DMS79 (cell line): ENCODE data around the gene ACTN2.
"Not testable (repeated sequence)": the region's sequence is repeated elsewhere in the genome, so short reads cannot be mapped to it uniquely, and the experiment has no call there.

Experiments
- DNase-seq: peaks from one replicate; lab custom pipeline; 2025; lab: John Stamatoyannopoulos, UW

Gene ACTN2

DNA sequence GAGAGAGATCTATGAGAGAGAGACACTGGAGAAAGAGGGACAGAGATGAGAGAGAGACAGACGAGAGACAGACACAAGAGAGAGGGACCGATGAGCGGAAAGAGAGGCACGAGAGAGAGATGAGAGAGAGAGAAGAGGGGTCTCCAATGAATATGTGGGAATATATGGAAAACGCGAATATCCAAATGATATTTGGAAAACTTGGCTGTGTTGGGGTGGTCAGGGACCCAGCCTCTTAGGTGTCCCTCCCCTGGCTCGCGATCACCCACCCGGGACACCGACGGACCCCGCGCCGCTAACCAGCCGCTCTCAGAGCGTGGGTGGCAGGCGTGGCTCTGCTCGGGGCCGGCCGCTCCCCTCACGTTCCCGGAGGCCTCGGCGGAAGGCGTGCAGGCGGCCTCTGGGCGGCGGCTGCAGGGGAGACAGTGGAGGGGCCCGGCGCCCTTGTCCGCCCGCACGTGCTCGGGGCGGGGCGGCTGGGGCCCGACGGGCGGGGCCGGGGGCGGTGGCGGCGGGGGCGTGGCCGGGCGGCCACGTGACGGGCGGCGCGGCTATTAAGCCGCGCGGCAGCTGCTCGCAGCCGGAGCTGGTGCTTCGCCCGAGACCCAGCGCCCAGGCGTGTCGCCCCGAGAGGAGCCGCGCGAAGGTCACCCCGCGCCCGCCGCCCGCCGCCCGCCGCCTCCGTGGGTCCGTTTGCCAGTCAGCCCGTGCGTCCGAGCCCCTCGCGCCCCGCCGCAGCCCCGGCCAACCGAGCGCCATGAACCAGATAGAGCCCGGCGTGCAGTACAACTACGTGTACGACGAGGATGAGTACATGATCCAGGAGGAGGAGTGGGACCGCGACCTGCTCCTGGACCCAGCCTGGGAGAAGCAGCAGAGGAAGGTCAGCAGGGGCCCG, at the start of gene ACTN2:
Gene ACTN2, plus strand, starts transcription at position 583 of the 898 bp plus-strand sequence. Its CDS starts 175 bp downstream, at position 758.
- no peak for DNase-seq

DNA sequence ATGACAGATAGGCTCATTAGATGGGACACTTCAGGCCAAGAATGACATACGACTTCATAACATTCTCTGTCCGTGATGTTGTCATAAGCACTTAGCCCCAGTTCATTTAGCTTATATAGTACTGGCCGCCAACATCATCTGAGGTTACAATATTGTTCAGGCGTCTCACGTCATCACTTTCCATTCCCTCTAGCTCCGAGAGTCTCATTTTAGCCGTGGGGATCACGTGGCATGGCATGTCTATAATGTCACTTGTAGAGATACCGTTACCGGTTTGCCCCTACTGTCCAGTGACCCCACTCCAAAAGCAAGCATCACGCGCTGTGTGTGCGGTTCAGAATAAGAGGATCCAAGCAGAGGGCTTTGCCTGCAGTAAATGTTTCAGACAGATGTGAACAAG, 47.4 kb upstream of the ACTN2 start:
- DNase-seq = no peak

- no peak for DNase-seq
These were observed 46.6 kb upstream of the ACTN2 start for GRCh38 chr1:236639686-236640085.

- DNase-seq = no peak
These were observed 43.5 kb upstream of the ACTN2 start for GRCh38 chr1:236642763-236643162.

- DNase-seq = no peak
These were observed 41.2 kb upstream of the ACTN2 start for GRCh38 chr1:236645016-236645680.

GRCh38 chr1:236654511-236654910, 31.8 kb upstream of the ACTN2 start:
- no peak for DNase-seq

GRCh38 chr1:236654957-236655356, 31.3 kb upstream of the ACTN2 start:
- no peak for DNase-seq

DNA sequence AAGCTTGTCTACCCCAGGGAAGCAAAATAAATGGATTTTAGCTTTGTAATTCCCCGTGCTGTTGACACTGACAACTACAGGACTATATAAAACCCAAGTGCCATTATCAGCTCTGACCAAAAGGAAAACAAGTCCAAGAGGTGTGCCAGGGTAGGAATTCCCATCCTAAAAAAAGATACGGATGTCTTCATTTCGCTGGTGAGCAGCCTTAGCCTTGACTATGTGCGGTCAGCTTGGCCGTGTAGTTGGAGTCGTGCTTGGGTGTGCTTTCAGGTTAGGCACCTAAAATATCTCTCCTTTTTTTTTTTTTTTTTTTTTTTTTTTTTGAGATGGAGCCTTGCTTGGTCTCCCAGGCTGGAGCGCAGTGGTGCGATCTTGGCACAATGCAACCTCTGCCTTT, 28.9 kb upstream of the ACTN2 start:
- DNase-seq = no peak

GRCh38 chr1:236659792-236660587, 26.3 kb upstream of the ACTN2 start:
- no peak for DNase-seq

- DNase-seq = no peak
These were observed 22.4 kb upstream of the ACTN2 start for GRCh38 chr1:236663934-236664333.

GRCh38 chr1:236668909-236669308, 17.4 kb upstream of the ACTN2 start:
- not testable (repeated sequence) for DNase-seq

DNA sequence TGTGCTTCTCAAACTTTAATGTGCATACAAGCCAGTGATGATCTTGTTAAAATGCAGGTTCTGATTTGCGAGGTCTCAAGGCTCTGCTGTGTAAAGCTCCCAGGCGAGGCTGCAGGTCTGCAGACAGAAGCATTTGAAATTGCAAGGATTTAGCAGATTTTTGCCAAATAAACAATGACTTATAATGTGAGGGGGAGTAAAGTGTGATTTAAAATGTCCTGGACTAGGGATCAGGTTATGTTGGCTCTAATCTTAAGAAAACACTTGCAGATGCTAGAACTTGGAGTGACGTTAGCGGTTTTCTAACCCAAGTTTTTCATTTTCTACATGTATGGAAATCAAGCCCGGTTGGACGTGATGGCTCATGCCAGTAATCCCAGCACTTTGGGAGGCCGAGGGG, 16.2 kb upstream of the ACTN2 start:
- no peak for DNase-seq

GRCh38 chr1:236673289-236673919, 12.9 kb upstream of the ACTN2 start:
- DNase-seq = no peak

GRCh38 chr1:236677641-236678235, 8.6 kb upstream of the ACTN2 start:
- no peak for DNase-seq

DNA sequence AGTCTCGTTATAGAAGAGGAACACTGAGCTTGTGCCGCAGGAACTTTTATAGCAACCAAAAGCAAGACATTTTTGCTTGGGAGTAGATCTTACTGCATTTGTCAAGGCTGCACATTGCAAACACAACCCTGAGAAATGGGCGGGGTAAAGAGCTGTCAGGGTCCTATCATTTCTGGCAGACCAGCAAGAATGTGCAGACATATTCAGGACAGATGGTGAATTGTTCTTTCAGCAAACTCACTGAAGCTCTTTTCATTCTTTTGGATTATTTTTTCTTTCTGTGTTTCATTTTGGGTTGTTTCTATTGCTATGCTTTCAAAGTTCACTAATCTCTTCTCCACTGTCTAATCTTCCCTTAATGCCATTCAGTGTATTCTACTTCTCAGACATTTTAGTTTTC, 5.1 kb upstream of the ACTN2 start:
- no peak for DNase-seq

DNA sequence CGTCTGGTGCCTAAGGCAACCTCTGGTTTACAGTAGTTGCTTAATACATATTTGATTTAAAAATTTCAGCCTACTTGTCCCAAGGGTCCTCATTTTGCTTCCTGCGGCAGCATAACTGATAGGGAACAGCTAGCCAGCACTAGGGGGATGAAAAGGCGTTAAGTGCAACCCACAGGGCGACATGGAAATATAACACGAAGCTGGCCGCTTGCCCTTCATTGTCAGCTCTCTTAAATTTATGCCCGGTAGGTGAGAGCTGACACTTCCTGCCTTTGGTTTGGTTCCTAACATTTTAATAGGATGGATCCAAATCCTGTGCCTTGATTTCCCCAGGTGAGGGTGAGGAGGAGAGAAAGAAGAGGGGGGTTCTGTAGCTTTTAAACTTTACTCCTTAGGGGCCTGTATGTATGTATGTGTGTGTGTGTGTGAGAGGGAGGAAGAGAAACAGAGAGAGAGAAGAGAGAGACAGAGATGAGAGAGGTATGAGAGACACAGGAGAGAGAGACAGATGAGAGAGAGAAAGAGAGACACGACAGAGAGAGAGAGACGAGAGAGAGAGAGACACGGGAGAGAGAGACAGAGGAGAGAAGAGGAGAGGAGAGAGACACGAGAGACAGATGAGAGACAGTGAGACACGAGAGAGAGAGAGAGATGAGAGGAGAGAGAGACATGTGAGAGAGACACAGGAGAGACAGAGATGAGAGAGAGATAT, 938 bp upstream of the ACTN2 start:
- no peak for DNase-seq

GRCh38 chr1:236686815-236687160, 489 bp downstream of the ACTN2 start:
- no peak for DNase-seq

DNA sequence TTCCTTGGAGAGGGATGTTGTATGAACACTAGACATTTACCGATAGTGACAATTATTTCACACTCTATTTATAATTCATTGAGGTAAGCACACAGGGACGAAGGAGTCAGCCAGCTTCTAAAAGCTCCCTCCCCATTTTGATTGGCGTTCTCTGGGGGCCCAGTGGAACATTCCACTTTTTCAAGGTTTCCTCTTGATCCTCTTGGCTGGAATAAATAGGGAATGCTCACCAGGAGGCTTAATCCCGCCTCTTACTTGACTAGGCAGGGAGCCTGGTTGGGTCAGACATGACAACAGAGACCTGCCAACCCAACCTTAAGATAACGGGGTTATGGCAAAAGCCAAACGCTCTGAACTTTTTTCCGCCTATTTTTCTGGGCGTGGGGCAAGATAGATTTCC, 974 bp downstream of the ACTN2 start:
- DNase-seq = no peak

DNA sequence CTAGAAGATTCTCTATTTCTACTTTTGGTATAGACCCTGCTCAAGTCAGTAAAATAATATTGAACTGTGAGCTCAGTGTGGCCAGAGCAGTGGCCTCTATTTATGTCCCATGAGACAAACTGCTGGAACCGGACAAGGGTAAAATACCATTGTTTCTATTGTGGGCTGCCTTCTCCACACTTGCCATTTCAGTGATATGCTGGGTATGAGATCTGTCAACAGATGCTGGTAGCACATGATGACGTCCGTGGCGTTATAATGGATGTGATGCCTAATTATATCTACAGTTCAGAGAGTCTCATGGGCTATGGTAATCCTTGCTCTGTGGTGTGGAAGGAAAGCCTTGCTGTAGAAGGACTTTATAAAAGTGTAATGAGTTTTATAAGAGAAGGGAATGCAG, 2.4 kb downstream of the ACTN2 start:
- no peak for DNase-seq

- DNase-seq = no peak
These were observed 3.6 kb downstream of the ACTN2 start for GRCh38 chr1:236689713-236690569.
